Mononuclear cell (primary cell): ENCODE data around the gene ZNF521. TPM values are rescaled to one million over a fixed set of nuclear protein-coding genes. Genes with fewer than 3 reads are reported as not detected.
A peak's percentile ranks its signal among the peaks of the same experiment; 100 is the strongest.

Experiments used
- H3K27me3 ChIP-seq: 2 replicates; pipeline ENCODE4 v1.6.0; 2011; ENCODE audit warnings: low read length, control low read depth; ENCODE audit not compliant: insufficient read depth
- H3K4me1 ChIP-seq: 2 replicates; pipeline ENCODE4 v1.5.1; 2011; ENCODE audit warnings: mild to moderate bottlenecking, low read length, control low read depth; ENCODE audit not compliant: insufficient read depth
- H3K4me3 ChIP-seq: 2 replicates; pipeline ENCODE4 v1.5.1; 2011; ENCODE audit warnings: mild to moderate bottlenecking, low read length, moderate library complexity
- H3K9me3 ChIP-seq: 2 replicates; pipeline ENCODE4 v1.5.1; 2011; ENCODE audit warnings: low read depth, mild to moderate bottlenecking, control low read depth, low read length
- total RNA-seq: library from RNA; depleted of rRNA; stranded (reverse); fragments of >200 nt; gene quantifications from one replicate; pipeline ENCODE4 v1.2.3, GENCODE V29; 2012

Gene ZNF521
- total RNA-seq, 1 donor, result 1.0 TPM

DNA sequence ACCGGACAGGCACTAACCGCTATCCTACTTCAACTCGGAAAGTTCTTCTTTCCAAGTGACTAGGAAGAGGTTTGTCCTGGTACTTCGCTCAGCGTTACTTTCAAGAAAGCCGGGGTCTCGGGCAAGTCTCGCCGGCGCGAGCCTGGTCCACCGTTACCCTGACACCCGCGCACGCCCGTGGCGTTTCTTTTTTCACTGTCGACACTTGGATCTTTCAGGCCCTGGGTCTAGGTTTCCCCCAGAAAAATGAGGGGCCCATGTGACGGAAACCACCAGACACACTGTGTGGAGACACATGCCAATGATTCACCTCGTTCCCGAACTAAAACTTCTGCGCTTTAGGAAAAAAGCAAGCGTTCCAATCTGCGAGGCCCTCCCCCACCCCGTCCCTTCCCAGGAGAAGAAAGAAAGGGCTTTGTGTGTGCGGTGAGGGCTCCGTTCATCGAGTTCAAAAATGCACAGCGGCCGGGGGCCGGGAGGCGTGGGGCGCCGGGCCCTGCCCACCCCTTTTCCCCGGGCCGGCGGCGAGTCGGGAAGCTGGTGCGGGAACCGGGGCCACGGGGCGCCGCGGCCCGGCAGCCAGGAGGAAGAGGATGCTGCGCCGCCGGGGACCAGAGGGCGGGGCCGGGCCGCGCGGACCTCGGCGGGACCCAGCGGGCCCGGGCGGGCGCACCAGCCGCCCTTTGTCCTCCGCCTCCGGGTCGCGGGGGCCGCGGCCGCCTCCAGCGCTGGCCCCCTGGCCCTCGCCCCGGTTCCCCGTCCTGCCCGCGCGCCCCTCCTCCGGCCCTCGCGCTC is 2.6 kb downstream of the ZNF521 start:
- peaks cover 62% of the 10 kb centered on the region for H3K27me3 ChIP-seq
- peaks cover 29% of the 10 kb centered on the region for H3K4me1 ChIP-seq
- no peaks in the 10 kb centered on the region for H3K9me3 ChIP-seq
- H3K4me3 ChIP-seq, result peak overlapping the region; percentile 27

DNA sequence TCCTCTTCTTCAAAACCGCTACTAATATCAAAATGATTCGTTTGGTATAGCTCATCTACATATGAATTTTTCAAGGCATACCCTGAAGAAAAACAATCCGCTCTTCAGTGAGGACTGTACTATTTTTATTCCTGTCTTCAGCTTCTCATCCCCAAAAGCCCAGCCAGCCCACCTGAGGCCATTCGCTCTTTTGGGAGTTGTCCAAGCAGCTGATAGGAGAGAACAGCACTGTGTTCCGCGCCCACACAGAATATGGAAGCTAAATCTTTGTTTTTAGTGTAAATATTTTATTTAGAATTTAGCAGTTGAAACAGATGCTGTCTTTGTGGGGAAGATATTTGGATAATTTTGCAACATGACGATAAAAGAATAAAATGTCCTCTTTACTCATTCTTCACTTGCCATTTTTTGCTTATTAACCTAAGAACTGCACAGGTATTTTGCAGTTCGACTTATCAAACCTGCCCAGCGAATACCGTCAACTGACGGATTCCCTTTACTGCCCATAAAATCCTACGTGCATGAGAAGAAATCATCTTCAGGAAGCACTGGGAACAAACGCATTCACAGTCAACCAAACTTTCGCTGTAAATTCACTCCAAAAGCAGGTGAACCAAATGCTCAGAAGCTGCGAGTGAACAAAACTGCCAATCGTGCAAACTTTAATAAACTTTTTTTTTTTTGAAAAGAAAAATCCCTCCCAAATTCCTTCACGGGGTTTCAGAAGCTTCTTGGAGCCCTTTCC is 3.4 kb downstream of the ZNF521 start:
- Histone ChIP-seq H3K4me1 (peaks cover 29% of the 10 kb centered on the region), H3K27me3 (peaks cover 55% of the 10 kb centered on the region), H3K4me3 (peak overlapping the region; percentile 27), H3K9me3 (no peaks in the 10 kb centered on the region)

DNA sequence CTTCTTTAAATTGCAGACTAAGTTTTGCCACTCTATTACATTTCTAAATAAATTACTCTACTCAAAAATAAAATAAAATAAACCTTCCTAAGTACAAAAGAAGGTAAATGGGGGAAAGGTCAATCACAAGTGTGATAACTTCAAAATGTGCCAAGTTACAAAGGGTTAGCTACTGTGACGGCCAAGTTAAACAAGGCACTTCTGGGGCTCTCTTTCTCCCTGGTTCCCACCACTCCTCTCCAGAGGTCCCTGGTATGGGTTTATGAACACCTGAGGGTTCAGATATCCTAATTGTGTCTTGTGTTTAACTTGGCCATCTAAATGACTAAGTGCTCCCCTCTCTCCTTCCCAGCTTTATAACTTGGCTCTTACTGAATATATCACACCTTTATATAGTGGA is 5.4 kb downstream of the ZNF521 start:
- H3K4me3 ChIP-seq, result no peak overlapping the region
- H3K4me1 ChIP-seq, result peaks cover 22% of the 10 kb centered on the region
- no peaks in the 10 kb centered on the region for H3K9me3 ChIP-seq
- H3K27me3 ChIP-seq, result peaks cover 43% of the 10 kb centered on the region

DNA sequence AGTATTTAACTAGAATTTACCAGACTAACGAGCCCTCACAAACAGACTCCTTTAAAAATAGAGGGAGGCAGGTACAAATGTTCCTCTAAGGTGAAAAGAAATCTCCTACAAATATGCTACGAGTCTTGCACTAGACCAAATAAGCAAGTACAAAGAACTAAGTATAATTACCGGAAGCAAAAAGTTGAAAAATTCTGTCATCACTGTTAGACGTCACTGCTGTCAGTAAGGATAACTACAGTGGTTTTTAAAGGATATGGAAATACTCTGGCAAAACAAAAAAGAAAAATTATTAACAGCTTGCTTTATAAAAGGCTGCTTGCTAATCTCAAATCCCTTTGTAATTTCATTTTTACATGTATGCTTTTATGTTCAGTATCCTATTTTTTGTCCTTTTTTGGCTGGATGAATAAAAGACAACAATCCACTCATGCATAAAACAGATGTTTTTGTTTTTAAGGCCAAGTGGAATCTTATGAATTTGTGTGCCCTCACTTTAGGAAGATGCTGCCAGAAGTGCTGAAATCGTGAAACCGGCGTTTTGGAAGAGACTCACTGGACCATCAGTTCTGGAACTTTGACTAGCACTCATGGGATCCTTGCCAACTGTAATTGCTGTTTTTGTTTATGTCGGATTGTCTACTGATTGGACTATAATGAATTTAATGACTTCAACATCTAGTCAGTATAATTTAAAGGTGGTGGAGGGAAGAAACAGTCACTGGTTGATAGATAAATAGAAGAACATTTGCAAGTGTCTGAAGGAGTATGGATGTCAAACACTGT is 6.7 kb downstream of the ZNF521 start:
- H3K9me3 ChIP-seq, result no peaks in the 10 kb centered on the region
- peaks cover 38% of the 10 kb centered on the region for H3K27me3 ChIP-seq
- H3K4me1 ChIP-seq, result peaks cover 11% of the 10 kb centered on the region

DNA sequence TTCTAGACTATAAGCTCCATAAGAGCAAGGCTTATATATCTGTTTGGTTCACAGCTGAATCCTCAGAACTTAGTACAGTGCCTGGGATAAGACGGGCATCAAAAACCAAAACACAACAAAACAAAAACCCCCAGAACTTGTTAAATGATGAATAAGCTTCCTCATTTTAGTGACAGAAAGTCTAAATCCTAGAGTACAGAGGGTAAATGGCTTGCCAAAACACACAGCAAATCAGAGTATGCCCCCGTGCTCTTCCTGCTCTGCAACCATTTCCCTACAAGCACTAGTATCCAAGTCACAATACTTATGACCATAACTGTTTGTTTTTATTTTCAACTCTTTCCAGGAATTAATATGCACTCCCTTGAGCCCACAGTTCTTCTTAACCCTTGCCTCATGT is 10.1 kb downstream of the ZNF521 start:
- no peaks in the 10 kb centered on the region for H3K9me3 ChIP-seq
- no peaks in the 10 kb centered on the region for H3K4me1 ChIP-seq
- H3K27me3 ChIP-seq, result peaks cover 11% of the 10 kb centered on the region
- no peak overlapping the region for H3K4me3 ChIP-seq

More for the DNA sequence above, 6.7 kb downstream of the ZNF521 start:
- H3K4me3 ChIP-seq, result no peak overlapping the region

DNA sequence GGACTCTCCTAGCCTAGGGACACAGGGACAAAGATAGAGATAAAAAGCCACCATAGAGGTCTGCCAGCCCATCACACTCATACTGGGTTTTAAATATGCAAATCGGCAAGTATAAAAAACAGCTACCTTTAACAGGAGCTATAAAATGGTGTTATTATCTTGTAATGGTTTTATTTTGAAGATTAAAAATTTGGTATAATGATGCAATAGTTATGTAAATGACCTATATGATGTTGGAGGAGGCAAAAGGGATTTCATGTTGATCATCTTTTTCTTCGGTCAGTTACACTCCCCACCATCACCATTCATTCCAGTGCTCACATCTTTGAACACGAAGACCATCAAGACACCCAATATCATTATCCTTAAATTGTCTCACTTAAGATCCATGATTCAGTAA is 11.2 kb downstream of the ZNF521 start:
- peaks cover 3% of the 10 kb centered on the region for H3K27me3 ChIP-seq
- no peak overlapping the region for H3K4me3 ChIP-seq
- no peaks in the 10 kb centered on the region for H3K9me3 ChIP-seq
- no peaks in the 10 kb centered on the region for H3K4me1 ChIP-seq

DNA sequence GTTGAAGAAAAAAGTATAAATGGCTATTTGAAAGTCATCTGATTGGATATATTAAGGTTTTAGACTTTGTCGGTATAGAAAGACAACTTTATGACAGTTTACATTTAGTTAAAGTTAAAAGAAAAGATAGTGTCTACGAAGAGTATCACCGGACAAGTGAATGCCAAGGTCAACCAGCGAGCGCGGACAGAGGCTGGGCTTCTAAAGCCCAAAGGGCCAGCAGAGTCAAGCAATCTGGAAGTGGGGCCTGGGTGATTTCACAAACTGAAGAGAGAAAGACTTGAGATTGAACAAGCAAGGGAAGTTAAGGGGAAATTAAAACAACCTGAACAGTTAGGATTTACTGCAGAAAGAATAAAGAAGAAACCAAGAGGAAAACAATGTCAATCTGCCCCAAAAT is 16.3 kb downstream of the ZNF521 start:
- Histone ChIP-seq H3K4me3 (no peak overlapping the region), H3K9me3 (no peaks in the 10 kb centered on the region), H3K4me1 (no peaks in the 10 kb centered on the region), H3K27me3 (no peaks in the 10 kb centered on the region)

DNA sequence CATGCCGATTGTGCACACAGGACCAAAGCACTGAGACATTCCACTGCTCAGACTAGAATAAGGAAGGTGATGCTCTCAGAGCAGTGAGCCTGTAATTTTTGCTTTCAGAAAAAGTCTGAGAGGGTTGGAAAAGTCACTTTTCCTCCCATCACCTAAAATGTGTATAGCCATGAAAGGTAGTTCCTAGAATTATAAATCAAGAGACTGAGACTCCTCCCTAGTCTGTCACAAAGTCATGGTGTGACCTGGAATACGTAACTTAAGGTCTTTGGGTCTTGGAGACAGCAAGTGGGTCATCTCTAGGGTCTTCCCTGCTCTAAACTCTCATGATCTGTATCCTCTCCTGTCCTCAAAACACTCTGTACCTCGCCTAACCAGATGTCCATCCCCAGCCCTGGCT is 16.9 kb downstream of the ZNF521 start:
- H3K27me3 ChIP-seq, result no peaks in the 10 kb centered on the region
- H3K4me3 ChIP-seq, result no peak overlapping the region
- H3K9me3 ChIP-seq, result no peaks in the 10 kb centered on the region
- no peaks in the 10 kb centered on the region for H3K4me1 ChIP-seq

DNA sequence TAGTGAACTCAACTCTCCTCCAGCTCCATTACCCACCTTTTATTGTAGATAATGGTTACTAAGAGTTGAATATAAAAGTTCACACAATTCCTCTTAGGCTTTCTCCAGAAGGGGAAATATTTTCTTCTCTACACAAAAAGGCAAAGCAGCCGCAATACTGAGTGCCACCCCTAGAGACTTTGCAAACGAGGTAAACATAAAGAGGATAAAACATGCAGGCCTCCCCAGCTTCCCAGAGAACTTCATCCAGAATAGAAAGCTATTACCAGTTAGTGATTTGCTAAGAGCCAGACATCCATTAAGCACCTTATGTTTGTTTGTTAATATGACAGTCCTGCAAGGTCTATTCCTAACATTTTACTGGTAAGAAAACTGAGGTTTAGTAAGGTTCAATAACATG is 17.4 kb downstream of the ZNF521 start:
- Histone ChIP-seq H3K4me3 (no peak overlapping the region), H3K4me1 (no peaks in the 10 kb centered on the region), H3K9me3 (no peaks in the 10 kb centered on the region), H3K27me3 (no peaks in the 10 kb centered on the region)

DNA sequence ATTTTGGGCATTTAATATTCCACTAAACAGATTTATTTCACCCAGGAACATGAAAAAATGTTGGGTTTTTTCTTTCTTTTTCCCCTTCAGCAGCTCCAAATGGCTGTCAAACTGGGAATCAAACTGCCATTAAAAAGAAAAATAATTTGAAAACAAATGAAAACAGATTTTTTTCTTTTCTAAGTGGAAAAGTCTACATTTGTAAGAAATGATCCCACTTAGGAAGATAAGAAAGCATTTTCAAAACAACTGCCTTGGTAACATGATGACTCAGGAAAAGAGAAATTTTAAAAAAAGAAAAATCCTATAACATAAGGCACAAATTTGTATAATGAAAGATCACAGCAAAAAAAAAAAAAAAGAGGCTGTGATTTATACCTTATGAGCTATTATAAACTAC is 20.0 kb downstream of the ZNF521 start:
- Histone ChIP-seq H3K9me3 (no peaks in the 10 kb centered on the region), H3K4me3 (no peak overlapping the region), H3K4me1 (peaks cover 8% of the 10 kb centered on the region), H3K27me3 (no peaks in the 10 kb centered on the region)

DNA sequence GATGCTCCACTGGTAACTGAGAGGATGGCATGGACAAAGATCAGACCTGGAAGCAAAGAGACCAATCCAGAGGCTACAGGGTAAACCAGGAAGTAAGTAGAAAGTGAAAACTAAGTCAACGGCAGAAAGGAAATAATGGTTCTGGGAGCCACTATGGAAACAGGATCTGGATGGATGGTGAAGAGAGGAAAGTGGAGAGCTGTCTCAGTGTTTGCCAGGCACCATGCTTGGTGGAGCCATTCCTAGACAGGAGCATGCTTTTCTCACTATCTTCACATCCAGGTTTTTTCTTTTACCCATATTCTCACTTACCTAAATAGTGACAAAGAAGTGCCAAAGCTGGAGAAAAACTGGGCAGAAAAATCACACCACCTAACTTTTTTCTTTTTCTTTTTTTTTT is 22.2 kb downstream of the ZNF521 start:
- no peaks in the 10 kb centered on the region for H3K9me3 ChIP-seq
- H3K27me3 ChIP-seq, result no peaks in the 10 kb centered on the region
- H3K4me3 ChIP-seq, result no peak overlapping the region
- peaks cover 8% of the 10 kb centered on the region for H3K4me1 ChIP-seq

DNA sequence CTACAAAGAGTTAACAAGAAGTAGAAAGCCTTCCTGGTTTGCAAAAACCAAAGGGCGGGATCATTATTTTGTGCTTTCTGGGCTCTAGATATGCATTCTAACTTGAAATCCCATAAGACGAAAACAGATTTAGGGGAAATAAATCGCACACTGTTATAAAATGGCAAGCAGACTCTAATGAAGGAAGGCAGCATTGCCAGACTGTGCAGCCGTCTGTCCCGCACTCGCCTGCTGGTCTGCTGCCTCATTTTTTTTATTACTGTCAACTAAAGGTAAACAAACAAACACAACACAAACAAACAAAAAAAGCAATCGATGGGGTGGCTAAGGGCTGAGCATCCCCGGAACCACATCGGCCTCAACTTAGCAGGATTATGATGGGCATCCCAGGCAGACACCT is 24.4 kb downstream of the ZNF521 start:
- H3K9me3 ChIP-seq, result no peaks in the 10 kb centered on the region
- H3K4me3 ChIP-seq, result no peak overlapping the region
- H3K27me3 ChIP-seq, result no peaks in the 10 kb centered on the region
- peaks cover 8% of the 10 kb centered on the region for H3K4me1 ChIP-seq

DNA sequence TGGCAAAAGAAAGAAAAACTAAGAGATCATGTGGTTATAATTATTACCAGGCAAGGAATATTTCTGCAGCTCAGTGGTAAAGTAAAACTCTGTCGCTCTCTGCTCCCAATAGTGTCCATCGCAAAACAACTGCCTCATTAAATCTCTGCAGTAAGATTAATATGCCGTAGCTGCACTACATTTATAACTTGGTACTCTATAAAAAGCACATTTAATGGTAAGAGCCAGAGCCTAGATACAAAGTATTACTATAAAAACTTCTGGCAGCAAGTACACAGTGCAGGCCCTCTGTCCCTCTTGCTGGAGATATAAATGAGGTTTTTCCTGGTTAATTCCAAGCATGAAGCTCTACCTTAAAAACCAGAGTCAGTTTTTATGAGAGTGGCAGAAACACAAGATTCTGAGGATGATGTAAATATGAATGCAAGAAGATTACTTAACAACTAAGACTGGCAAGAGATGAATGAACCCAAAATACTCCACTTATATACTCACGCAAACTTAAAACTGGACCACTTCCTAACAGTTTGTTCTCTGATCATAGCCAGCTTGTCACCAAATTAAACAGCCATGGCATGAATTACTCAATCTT is 25.5 kb downstream of the ZNF521 start:
- H3K27me3 ChIP-seq, result no peaks in the 10 kb centered on the region
- no peak overlapping the region for H3K4me3 ChIP-seq
- no peaks in the 10 kb centered on the region for H3K9me3 ChIP-seq
- peaks cover 8% of the 10 kb centered on the region for H3K4me1 ChIP-seq

DNA sequence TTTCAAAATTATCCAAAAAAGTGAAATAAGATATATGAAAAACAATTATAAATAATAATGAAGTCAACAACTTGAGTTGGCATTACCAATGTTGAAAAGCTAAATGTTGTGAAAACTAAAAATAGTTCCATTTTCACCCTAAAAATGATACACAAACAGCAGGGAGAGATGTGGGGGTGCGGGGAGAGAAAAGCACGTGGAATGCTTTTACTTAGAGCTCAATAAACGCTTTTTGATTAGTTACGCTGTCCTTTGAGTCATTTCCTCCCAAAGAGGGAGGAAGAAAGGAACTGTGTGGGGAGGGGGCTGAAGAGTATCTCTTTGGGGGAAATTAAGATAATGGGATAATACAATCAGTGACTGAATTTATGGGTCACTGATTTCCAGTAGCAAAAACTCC is 29.2 kb downstream of the ZNF521 start:
- Histone ChIP-seq H3K4me3 (no peak overlapping the region), H3K4me1 (peaks cover 1% of the 10 kb centered on the region), H3K27me3 (no peaks in the 10 kb centered on the region), H3K9me3 (no peaks in the 10 kb centered on the region)
